HL-60 (cell line): Measurements from ENCODE around the gene PITPNC1.

Source experiments
- DNase-seq, 2 experiments: peaks; one replicate each; pipeline ENCODE4 v3.0.0-alpha.2; 2010 to 2020; ENCODE audit warnings: low read depth in 1 of 2, low spot score in 1 of 2
- H3K27ac ChIP-seq: fragments of 250-450 bp; sonication (Bioruptor Pico); replicated peaks from 2 replicates; pipeline ENCODE4 v1.5.1; 2020; ENCODE audit warnings: mild to moderate bottlenecking, moderate library complexity
- H3K27me3 ChIP-seq: fragments of 250-450 bp; sonication (Bioruptor Pico); 2 replicates; pipeline ENCODE4 v1.5.1; 2021; ENCODE audit warnings: mild to moderate bottlenecking, moderate library complexity; ENCODE audit not compliant: insufficient read depth, poor library complexity, severe bottlenecking
- H3K4me3 ChIP-seq: replicated peaks from 2 replicates; pipeline ENCODE4 v1.5.1; 2011; ENCODE audit warnings: mild to moderate bottlenecking, control low read depth, low read length; ENCODE audit not compliant: insufficient read depth
- GABPA ChIP-seq: IDR thresholded peaks from 2 replicates; pipeline ENCODE4 v1.6.1; 2012; ENCODE audit warnings: low read depth
- POLR2AphosphoS5 ChIP-seq: IDR thresholded peaks from 2 replicates; pipeline ENCODE4 v1.6.1; 2012; ENCODE audit warnings: low read depth
- SPI1 ChIP-seq: IDR thresholded peaks from 2 replicates; pipeline ENCODE4 v1.6.1; 2012; ENCODE audit warnings: low read depth, mild to moderate bottlenecking, borderline replicate concordance
- TF ChIP-seq, protein P1 (sequence below): IDR thresholded peaks from one replicate; pipeline ENCODE4 v1.5.1; 2011; ENCODE audit warnings: low read length, control low read depth, inconsistent platforms; ENCODE audit not compliant: insufficient read depth
- TF ChIP-seq, protein P2 (sequence below): IDR thresholded peaks from 2 replicates; pipeline ENCODE4 v1.6.1; 2012; ENCODE audit warnings: low read depth; ENCODE audit not compliant: insufficient replicate concordance

Gene PITPNC1

DNA sequence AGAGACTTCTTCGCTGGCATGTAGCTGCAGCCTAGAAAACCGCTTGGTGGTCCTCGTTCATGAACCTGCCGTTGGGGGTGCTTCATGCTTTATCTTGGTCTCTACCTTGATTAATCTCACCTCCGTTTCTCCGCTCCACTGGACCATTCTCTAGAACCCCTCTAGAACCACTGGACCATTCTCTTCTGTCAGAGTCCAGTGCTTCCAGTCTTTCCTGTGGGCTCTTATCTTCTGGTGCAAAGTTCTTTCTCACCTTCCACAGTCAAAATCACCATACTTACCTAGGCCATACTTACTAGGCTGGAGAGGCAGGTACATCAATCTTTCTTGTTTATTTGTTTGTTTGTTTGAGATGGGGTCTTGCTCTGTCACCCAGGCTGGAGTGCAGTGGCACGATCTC is 71.4 kb downstream of the PITPNC1 start:
- no peak for DNase-seq
- TF ChIP-seq SPI1 (no peak), GABPA (no peak), POLR2AphosphoS5 (no peak)
- TF ChIP-seq, protein P1, sequence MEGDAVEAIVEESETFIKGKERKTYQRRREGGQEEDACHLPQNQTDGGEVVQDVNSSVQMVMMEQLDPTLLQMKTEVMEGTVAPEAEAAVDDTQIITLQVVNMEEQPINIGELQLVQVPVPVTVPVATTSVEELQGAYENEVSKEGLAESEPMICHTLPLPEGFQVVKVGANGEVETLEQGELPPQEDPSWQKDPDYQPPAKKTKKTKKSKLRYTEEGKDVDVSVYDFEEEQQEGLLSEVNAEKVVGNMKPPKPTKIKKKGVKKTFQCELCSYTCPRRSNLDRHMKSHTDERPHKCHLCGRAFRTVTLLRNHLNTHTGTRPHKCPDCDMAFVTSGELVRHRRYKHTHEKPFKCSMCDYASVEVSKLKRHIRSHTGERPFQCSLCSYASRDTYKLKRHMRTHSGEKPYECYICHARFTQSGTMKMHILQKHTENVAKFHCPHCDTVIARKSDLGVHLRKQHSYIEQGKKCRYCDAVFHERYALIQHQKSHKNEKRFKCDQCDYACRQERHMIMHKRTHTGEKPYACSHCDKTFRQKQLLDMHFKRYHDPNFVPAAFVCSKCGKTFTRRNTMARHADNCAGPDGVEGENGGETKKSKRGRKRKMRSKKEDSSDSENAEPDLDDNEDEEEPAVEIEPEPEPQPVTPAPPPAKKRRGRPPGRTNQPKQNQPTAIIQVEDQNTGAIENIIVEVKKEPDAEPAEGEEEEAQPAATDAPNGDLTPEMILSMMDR = no peak
- TF ChIP-seq, protein P2, sequence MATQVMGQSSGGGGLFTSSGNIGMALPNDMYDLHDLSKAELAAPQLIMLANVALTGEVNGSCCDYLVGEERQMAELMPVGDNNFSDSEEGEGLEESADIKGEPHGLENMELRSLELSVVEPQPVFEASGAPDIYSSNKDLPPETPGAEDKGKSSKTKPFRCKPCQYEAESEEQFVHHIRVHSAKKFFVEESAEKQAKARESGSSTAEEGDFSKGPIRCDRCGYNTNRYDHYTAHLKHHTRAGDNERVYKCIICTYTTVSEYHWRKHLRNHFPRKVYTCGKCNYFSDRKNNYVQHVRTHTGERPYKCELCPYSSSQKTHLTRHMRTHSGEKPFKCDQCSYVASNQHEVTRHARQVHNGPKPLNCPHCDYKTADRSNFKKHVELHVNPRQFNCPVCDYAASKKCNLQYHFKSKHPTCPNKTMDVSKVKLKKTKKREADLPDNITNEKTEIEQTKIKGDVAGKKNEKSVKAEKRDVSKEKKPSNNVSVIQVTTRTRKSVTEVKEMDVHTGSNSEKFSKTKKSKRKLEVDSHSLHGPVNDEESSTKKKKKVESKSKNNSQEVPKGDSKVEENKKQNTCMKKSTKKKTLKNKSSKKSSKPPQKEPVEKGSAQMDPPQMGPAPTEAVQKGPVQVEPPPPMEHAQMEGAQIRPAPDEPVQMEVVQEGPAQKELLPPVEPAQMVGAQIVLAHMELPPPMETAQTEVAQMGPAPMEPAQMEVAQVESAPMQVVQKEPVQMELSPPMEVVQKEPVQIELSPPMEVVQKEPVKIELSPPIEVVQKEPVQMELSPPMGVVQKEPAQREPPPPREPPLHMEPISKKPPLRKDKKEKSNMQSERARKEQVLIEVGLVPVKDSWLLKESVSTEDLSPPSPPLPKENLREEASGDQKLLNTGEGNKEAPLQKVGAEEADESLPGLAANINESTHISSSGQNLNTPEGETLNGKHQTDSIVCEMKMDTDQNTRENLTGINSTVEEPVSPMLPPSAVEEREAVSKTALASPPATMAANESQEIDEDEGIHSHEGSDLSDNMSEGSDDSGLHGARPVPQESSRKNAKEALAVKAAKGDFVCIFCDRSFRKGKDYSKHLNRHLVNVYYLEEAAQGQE = no peak

DNA sequence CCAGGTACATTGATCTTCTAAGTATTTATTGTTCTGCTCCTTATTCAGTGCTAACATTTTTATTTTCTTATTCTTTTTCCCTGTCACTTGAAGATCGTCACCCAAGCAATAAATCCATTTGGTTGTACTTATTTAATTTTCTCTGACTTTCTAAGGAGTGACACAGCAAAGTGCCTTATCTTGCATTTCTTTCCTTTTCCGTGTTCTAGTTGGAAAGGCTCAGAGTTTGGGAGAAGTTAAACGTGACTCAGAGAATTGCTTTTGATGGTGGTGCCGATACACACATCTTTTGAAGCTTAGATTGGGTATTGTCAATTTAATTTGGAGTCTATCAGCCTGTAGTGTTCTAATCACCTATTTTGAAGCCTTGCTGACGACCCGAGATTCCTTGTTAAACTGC is 72.0 kb downstream of the PITPNC1 start:
- Histone ChIP-seq H3K27me3 (no peaks in the 10 kb centered on the region), H3K4me3 (no peak overlapping the region), H3K27ac (no peak overlapping the region)
- no peak for DNase-seq
- TF ChIP-seq GABPA (no peak), POLR2AphosphoS5 (no peak)
- TF ChIP-seq, protein P1 = no peak
- TF ChIP-seq, protein P2 = no peak

More for the DNA sequence above, 71.4 kb downstream of the PITPNC1 start:
- no peak overlapping the region for H3K4me3 ChIP-seq
- no peaks in the 10 kb centered on the region for H3K27me3 ChIP-seq
- no peak overlapping the region for H3K27ac ChIP-seq

DNA sequence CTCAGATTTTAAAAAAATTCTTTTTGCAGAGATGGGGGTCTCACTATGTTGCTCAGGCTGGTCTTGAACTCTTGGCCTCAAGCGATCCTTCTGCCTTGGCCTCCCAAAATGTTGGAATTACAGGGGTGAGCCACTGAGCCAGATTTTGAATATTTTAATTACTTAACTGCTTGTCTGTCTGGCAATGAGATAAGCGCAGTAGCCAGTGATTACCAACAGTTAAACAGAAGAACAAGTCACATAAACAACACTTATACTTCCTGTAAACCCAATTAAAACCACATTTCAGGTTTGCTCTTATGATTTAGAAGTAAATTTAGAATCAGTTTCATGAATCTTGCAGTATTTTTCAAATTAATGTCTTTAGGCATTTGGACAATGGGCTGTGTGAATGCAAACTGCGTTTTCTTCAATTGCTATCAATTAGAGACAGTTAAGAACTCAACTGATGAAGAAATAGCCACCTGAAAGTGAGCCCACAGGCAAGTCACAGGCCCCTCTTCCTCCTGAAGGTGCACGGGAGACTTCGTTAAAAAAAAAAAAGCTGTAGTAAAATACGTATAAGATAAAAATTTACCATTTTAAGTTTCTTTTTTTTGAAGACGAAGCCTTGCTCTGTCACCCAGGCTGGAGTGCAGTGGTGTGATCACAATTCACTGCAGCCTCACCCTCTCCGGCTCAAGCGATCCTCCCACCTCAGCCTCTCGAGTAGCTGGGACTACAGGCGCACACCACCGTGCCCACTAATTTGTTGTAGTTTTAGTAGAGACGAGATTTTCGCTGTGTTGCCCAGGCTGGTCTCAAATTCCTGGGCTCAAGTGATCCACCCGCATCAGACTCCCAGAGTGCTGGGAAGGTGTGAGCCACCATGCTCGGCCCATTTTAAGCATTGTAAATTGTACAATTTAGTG is 73.0 kb downstream of the PITPNC1 start:
- Histone ChIP-seq H3K27ac (no peak overlapping the region), H3K27me3 (no peaks in the 10 kb centered on the region), H3K4me3 (no peak overlapping the region)
- no peak for DNase-seq
- TF ChIP-seq GABPA (no peak), SPI1 (no peak), POLR2AphosphoS5 (no peak)
- TF ChIP-seq, protein P2 = no peak
- TF ChIP-seq, protein P1 = no peak
